Panc1 (cell line): ENCODE results near the gene PHF10. TPM values are rescaled to one million over a fixed set of nuclear protein-coding genes. Genes with fewer than 3 reads are reported as not detected.

Experiments used
- ATAC-seq: fragments of 200-7000 bp; cut with Tn5 transposase; 2 replicates; pipeline ENCODE4 v1.9.1; 2020; ENCODE audit warnings: mild to moderate bottlenecking, moderate library complexity
- BruUV-seq: library from RNA; stranded (reverse); fragments of 400-500 nt; replicated peaks from 2 replicates; lab custom pipeline; 2021; lab: Mats Ljungman, UMichigan
- CTCF ChIA-PET: fragments of 300-600 bp; sonication (Branson Sonifier 250); formaldehyde crosslinking; loops from one replicate; lab custom pipeline; 2022; ENCODE audit warnings: antibody characterized with exemption; lab: Charles Lee
- POLR2A ChIA-PET: fragments of 300-600 bp; sonication (Branson Sonifier 250); formaldehyde crosslinking; loops from one replicate; lab custom pipeline; 2022; ENCODE audit warnings: antibody characterized with exemption; lab: Charles Lee
- DNase-seq: peaks from one replicate; pipeline ENCODE4 v3.0.0-alpha.2; 2010; ENCODE audit warnings: low read depth, low spot score
- H3K27ac ChIP-seq: 2 replicates; pipeline ENCODE4 v1.5.1; 2011; ENCODE audit warnings: mild to moderate bottlenecking, low read length, inconsistent platforms
- H3K27me3 ChIP-seq: fragments of 200-500 bp; sonication (Bioruptor generic); 2 replicates; pipeline ENCODE4 v1.6.0; 2014; ENCODE audit warnings: low read length, inconsistent platforms; ENCODE audit not compliant: control insufficient read depth, insufficient read depth
- H3K36me3 ChIP-seq: fragments of 200-500 bp; sonication (Bioruptor generic); 2 replicates; pipeline ENCODE4 v1.5.1; 2014; ENCODE audit warnings: inconsistent platforms, mild to moderate bottlenecking, low read length, moderate library complexity; ENCODE audit not compliant: control insufficient read depth, insufficient read depth
- H3K4me1 ChIP-seq: 2 replicates; pipeline ENCODE4 v1.5.1; 2011; ENCODE audit warnings: inconsistent platforms, mild to moderate bottlenecking, low read length, moderate library complexity; ENCODE audit not compliant: control insufficient read depth, insufficient read depth
- H3K4me3 ChIP-seq, 2 experiments: 2 replicates each; pipeline ENCODE4 v1.5.1; 2011 to 2012; ENCODE audit warnings: low read depth in 2 of 2, low read length in 2 of 2, mild to moderate bottlenecking in 2 of 2, inconsistent platforms in 1 of 2, moderate library complexity in 1 of 2
- H3K9me3 ChIP-seq: fragments of 200-500 bp; sonication (Bioruptor generic); 2 replicates; pipeline ENCODE4 v1.5.1; 2014; ENCODE audit warnings: low read depth, mild to moderate bottlenecking, inconsistent platforms, low read length, moderate library complexity; ENCODE audit not compliant: control insufficient read depth, insufficient read depth
- POLR2AphosphoS5 ChIP-seq: IDR thresholded peaks from 2 replicates; pipeline ENCODE4 v1.6.1; 2012; ENCODE audit warnings: mild to moderate bottlenecking, low read depth, low read length, moderate library complexity
- SIN3A ChIP-seq: IDR thresholded peaks from 2 replicates; pipeline ENCODE4 v1.6.1; 2012; ENCODE audit warnings: low read depth, mild to moderate bottlenecking, low read length, moderate library complexity, borderline replicate concordance; ENCODE audit not compliant: insufficient read depth
- TCF7L2 ChIP-seq: IDR thresholded peaks from 2 replicates; pipeline ENCODE4 v1.6.1; 2011; ENCODE audit warnings: mild to moderate bottlenecking, low read depth, low read length, inconsistent platforms
- in situ Hi-C: cut with HindIII; loops from 2 replicates; pipeline ENCODE4 v1.10.0; 2016; ENCODE audit warnings: low sequenced_read_pairs, low pct_unique_long_range_greater_than_20kb
- intact Hi-C: fragments of 100-400 bp; cut with micrococcal nuclease; formaldehyde crosslinking; loops from one replicate; pipeline ENCODE4 v1.10.0; 2022; ENCODE audit not compliant: unreplicated experiment
- total RNA-seq: library from RNA; stranded (reverse); gene quantifications from one replicate; pipeline ENCODE4 v1.2.1, GENCODE V29; 2021; ENCODE audit not compliant: unreplicated experiment
- TF ChIP-seq, protein P1 (sequence below): fragments of 450-650 bp; IDR thresholded peaks from 2 replicates; pipeline ENCODE4 v1.5.1; 2017; ENCODE audit warnings: mild to moderate bottlenecking
- TF ChIP-seq, protein P2 (sequence below), 2 experiments: IDR thresholded peaks; 2 replicates each; pipeline ENCODE4 v1.6.1; 2011 to 2012; ENCODE audit warnings: low read depth in 2 of 2, control low read depth in 1 of 2, low read length in 1 of 2, mild to moderate bottlenecking in 1 of 2, moderate library complexity in 1 of 2; ENCODE audit not compliant: insufficient read depth in 1 of 2

The PHF10 gene
- total RNA-seq, 1 experiment from 2014 or later: 71.7 TPM

- CTCF ChIA-PET: no interaction called here
These were observed 62.9 kb downstream of the PHF10 start for GRCh38 chr6:169661391-169661756.

DNA sequence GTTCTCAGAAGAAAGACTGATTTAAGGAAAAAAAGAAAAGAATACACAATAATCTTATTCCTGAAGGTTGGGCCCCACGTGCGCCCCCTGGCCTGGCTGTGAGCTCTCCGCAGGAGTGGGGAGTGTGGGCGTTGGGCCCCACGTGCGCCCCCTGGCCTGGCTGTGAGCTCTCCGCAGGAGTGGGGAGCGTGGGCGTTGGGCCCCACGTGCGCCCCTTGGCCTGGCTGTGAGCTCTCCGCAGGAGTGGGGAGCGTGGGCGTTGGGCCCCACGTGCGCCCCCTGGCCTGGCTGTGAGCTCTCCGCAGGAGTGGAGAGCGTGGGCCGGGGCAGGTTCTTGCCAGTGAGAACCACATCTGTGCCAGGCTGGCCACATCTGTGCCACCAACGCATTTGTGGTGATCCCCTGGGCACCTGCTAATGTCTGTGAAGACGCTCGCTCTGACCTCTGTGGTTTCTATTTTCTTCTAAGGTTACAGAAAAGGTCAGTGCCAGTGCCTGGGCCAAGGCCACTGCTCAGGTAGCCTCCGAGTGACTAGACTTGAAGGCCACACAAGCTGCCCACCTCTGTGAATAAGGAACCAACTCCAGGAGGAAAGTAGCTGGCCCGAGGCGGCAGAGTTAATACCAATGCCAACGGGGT lies 63.4 kb downstream of the PHF10 start:
- H3K4me3 ChIP-seq: no peak overlapping the region
- DNase-seq (no peak), ATAC-seq (no peak)
- BruUV-seq: no TSS peak
- no peaks in the 10 kb centered on the region for H3K4me1 ChIP-seq
- TF ChIP-seq, protein P1, sequence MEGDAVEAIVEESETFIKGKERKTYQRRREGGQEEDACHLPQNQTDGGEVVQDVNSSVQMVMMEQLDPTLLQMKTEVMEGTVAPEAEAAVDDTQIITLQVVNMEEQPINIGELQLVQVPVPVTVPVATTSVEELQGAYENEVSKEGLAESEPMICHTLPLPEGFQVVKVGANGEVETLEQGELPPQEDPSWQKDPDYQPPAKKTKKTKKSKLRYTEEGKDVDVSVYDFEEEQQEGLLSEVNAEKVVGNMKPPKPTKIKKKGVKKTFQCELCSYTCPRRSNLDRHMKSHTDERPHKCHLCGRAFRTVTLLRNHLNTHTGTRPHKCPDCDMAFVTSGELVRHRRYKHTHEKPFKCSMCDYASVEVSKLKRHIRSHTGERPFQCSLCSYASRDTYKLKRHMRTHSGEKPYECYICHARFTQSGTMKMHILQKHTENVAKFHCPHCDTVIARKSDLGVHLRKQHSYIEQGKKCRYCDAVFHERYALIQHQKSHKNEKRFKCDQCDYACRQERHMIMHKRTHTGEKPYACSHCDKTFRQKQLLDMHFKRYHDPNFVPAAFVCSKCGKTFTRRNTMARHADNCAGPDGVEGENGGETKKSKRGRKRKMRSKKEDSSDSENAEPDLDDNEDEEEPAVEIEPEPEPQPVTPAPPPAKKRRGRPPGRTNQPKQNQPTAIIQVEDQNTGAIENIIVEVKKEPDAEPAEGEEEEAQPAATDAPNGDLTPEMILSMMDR: no peak
- TF ChIP-seq SIN3A: no peak
- TF ChIP-seq, protein P2, sequence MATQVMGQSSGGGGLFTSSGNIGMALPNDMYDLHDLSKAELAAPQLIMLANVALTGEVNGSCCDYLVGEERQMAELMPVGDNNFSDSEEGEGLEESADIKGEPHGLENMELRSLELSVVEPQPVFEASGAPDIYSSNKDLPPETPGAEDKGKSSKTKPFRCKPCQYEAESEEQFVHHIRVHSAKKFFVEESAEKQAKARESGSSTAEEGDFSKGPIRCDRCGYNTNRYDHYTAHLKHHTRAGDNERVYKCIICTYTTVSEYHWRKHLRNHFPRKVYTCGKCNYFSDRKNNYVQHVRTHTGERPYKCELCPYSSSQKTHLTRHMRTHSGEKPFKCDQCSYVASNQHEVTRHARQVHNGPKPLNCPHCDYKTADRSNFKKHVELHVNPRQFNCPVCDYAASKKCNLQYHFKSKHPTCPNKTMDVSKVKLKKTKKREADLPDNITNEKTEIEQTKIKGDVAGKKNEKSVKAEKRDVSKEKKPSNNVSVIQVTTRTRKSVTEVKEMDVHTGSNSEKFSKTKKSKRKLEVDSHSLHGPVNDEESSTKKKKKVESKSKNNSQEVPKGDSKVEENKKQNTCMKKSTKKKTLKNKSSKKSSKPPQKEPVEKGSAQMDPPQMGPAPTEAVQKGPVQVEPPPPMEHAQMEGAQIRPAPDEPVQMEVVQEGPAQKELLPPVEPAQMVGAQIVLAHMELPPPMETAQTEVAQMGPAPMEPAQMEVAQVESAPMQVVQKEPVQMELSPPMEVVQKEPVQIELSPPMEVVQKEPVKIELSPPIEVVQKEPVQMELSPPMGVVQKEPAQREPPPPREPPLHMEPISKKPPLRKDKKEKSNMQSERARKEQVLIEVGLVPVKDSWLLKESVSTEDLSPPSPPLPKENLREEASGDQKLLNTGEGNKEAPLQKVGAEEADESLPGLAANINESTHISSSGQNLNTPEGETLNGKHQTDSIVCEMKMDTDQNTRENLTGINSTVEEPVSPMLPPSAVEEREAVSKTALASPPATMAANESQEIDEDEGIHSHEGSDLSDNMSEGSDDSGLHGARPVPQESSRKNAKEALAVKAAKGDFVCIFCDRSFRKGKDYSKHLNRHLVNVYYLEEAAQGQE (IDR thresholded peaks at IDR 0.05; ENCODE audit: insufficient read depth in 1 of 2, low read depth in 2 of 2, low read length in 1 of 2): no peak
- TF ChIP-seq TCF7L2: no peak
- H3K27me3 ChIP-seq: no peaks in the 10 kb centered on the region
- POLR2A ChIA-PET: no interaction called here
- CTCF ChIA-PET: no interaction called here
- intact Hi-C loops: no loop called here
- H3K9me3 ChIP-seq: no peaks in the 10 kb centered on the region
- H3K27ac ChIP-seq: no peak overlapping the region
- peaks cover 5% of the 10 kb centered on the region for H3K36me3 ChIP-seq
- in situ Hi-C loops: no loop called here

More at GRCh38 chr6:169661391-169661756, 62.9 kb downstream of the PHF10 start:
- H3K27me3 ChIP-seq: no peaks in the 10 kb centered on the region
- no peak overlapping the region for H3K27ac ChIP-seq
- in situ Hi-C loops (no loop called here), intact Hi-C loops (no loop called here)
- POLR2A ChIA-PET: no interaction called here
- ATAC-seq (no peak), DNase-seq (no peak)
- no peak overlapping the region for H3K4me3 ChIP-seq
- H3K4me1 ChIP-seq: no peaks in the 10 kb centered on the region
- no peaks in the 10 kb centered on the region for H3K9me3 ChIP-seq
- TF ChIP-seq, protein P2 (IDR thresholded peaks at IDR 0.05; ENCODE audit: insufficient read depth in 1 of 2, low read depth in 2 of 2, low read length in 1 of 2): no peak
- TF ChIP-seq TCF7L2: no peak
- TF ChIP-seq, protein P1: no peak
- no peak for TF ChIP-seq POLR2AphosphoS5
- TF ChIP-seq SIN3A: no peak
- BruUV-seq: no TSS peak
- H3K36me3 ChIP-seq: peaks cover 7% of the 10 kb centered on the region
